Measurements from ENCODE around the gene OGDH.

DNA sequence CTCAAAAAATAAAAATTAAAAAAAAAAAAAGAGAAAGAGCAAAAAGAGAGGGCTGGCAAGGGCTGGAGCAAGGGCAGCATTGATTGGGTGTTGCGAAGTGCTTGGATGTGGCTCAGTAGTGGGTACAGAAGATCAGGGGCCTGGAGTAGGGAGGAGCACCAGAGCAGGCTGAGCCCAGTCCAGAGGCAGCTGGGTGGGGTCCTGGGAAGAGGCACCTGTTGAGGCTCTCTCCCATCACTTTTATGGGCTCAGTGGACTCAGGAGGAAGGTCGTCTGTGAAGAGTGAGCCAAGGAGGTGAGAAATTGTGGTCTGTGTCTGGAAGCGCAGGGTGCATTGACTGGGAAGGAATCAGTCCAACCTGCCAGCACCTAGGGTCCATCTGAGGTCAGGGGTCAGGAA, 130.5 kb downstream of the OGDH start:
- TF ChIP-seq POLR2A (IDR thresholded peaks at IDR 0.05) = no peak
- TF ChIP-seq, protein P1, sequence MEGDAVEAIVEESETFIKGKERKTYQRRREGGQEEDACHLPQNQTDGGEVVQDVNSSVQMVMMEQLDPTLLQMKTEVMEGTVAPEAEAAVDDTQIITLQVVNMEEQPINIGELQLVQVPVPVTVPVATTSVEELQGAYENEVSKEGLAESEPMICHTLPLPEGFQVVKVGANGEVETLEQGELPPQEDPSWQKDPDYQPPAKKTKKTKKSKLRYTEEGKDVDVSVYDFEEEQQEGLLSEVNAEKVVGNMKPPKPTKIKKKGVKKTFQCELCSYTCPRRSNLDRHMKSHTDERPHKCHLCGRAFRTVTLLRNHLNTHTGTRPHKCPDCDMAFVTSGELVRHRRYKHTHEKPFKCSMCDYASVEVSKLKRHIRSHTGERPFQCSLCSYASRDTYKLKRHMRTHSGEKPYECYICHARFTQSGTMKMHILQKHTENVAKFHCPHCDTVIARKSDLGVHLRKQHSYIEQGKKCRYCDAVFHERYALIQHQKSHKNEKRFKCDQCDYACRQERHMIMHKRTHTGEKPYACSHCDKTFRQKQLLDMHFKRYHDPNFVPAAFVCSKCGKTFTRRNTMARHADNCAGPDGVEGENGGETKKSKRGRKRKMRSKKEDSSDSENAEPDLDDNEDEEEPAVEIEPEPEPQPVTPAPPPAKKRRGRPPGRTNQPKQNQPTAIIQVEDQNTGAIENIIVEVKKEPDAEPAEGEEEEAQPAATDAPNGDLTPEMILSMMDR (IDR thresholded peaks at IDR 0.05) = no peak

Measured in Peyer's patch (tissue), 4 donors.